Occipital lobe (tissue), 2 donors: ENCODE measurements around the gene TPCN2. TPM values are rescaled to one million over a fixed set of nuclear protein-coding genes. Genes with fewer than 3 reads are reported as not detected.
"Not testable (repeated sequence)": the region's sequence is repeated elsewhere in the genome, so short reads cannot be mapped to it uniquely, and the experiment has no call there.

Experiments used
- DNase-seq: peaks from one replicate; lab custom pipeline; 2025; lab: John Stamatoyannopoulos, UW
- total RNA-seq: library from RNA; depleted of rRNA; stranded (reverse); fragments of >200 nt; gene quantifications from one replicate; pipeline ENCODE4 v1.2.3, GENCODE V29; 2014

The TPCN2 gene
- total RNA-seq, 1 donor from 2014 or later, result 7.6 TPM

DNA sequence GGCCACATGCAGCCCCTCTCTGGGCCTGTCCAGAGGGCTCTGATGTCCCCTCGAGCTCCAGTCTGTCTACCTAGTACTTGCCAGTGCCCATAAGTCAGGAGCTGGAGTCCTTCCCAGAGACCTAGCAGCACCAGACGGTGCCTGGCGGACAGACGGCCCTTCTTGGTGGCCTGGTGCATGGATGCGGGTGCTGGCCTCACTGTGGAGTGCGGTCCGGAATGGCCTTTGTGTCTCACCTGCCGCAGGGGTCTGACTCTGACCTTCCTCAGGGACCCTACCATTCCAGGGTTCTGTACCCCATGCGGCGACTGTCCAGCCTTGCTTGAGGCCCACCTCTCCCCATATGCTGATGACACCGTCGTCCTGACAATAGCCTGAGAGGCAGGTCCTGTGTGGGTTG is 77.6 kb downstream of the TPCN2 start:
- DNase-seq, result no peak

DNA sequence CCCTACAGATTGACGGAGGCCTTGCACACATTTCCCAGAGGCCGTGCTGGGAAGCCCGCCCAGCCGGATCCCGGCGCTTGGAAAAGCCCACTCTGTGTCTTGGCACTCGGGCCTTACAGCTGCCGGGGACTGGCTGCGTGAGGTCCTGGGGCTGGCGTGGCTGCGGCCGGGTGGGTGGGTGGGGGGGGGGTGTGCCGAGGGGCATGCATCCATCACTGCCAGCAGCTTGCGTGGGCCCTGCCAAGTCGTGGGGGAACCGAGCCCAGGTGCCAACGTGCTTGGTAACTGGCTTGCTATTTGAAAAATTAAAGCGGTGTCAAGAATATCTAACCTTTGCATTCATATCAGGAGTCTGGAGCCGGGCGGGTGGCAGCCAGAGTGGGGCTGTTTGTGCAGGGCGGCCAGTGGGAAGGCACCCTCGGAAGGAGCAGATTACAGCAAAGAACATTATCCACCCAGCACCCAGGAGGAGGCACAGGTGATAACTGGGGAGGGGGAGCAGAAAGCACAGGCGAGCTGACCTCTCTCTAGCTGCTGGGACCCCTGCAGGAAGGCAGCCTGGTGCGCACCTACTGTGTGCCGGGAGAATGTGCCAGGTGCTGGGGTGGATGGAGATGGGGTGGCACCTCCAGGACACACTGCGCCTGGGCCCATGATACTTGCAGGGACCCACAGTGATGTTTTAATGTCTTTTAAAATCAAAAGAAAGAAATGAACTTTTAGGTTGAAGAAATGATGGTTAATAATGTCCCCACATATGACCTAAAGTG is 78.5 kb downstream of the TPCN2 start:
- no peak for DNase-seq

- DNase-seq, result no peak
Measured at GRCh38 chr11:69127884-69128283, 79.2 kb downstream of the TPCN2 start.

GRCh38 chr11:69129053-69129452 is 80.3 kb downstream of the TPCN2 start:
- DNase-seq, result no peak

GRCh38 chr11:69129647-69130046 is 80.9 kb downstream of the TPCN2 start:
- DNase-seq, result no peak

DNA sequence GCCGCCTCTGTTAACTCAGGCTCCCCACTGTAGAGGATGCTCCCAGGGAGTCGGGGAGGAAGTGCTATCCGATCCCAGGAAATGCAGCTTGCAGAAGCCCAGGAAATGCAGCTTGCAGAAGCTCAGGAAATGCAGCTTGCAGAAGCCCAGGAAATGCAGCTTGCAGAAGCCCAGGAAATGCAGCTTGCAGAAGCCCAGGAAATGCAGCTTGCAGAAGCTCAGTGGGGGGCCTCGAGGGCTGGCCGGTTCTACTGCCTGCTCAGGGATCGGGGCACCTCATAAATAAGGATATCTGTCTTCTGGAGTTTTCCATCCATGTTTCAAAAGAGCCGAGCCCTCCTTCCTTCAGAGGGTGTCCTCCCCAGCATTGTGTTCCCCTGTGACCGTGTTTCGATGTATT is 81.9 kb downstream of the TPCN2 start:
- no peak for DNase-seq

DNA sequence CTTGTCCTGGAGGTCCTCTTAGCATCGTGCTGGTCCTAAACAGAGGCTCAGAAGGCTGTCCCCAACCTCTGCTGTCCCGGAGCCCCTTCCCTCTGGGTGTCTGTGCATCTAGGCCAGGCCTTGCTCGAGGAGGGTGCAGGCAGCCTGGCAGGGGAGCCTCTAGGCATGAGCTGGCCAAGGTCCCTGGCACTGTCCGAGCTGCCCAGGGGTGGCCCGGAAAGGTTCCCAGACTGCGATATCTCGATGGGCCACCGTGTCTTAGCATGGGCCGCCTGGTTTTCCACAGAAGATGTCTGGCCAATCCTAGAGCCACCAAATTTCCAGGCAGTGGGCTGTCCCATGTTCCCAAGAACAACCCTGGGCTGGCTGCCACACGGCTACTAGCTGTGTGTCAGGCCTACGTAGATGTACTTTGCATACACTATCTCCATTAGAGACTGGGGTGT is 82.4 kb downstream of the TPCN2 start:
- DNase-seq, result no peak

GRCh38 chr11:69131644-69132300 is 83.0 kb downstream of the TPCN2 start:
- no peak for DNase-seq

DNA sequence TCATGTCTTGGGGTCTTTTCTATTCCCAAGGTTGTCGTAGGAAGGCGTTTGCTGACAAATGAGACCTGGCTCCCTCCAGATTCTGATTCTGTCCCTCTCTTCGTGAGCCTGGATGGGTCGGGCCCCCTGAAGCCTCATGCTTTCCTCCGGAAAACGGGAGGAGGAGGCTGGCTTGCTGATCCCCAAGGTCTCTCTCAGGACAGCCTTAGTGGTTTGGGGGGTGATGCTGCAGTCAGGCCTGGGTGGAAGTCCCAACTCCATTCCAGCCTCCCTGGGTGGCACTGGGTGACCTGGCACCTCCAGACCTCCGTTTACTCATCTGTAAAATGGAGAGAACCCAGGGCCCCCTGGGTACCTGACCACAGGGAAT is 83.6 kb downstream of the TPCN2 start:
- no peak for DNase-seq

DNA sequence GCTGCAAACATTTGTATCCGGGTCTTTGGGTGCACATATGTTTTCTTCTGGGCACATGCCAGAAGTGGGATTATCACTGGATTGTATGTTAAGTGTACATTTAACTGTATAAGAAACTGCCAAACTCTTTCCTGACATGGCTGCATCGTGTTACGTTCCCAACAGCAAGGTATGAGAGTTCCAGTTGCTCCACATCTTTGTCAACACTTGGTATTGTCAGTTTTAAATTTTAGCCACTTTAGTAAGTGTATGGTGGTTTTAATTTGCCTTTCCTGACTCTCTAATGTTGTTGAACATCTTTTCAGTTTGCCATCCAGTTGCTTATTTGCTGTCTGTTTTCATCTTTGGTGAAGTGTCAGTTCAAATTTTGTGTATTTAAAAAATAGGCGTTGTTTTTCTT is 84.5 kb downstream of the TPCN2 start:
- DNase-seq, result no peak

DNA sequence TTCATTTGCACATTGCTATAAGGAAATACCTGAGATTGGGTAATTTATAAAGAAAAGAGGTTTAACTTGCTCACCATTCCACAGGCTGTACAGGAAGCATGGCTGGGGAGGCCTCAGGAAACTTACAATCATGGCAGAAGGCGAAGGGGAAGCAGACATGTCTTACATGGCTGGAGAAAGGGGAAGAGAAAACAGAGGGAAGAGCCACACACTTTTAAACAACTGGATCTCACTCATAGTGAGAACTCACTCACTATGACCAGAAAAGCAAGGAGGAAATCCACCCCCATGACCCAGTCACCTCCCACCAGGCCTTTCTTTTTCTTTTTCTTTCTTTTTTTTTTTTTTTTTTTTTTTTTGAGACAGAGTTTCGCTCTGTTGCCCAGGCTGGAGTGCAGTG is 85.5 kb downstream of the TPCN2 start:
- not testable (repeated sequence) for DNase-seq

GRCh38 chr11:69134957-69135356 is 86.2 kb downstream of the TPCN2 start:
- DNase-seq, result no peak

GRCh38 chr11:69135420-69136363 is 87.0 kb downstream of the TPCN2 start:
- no peak for DNase-seq

DNA sequence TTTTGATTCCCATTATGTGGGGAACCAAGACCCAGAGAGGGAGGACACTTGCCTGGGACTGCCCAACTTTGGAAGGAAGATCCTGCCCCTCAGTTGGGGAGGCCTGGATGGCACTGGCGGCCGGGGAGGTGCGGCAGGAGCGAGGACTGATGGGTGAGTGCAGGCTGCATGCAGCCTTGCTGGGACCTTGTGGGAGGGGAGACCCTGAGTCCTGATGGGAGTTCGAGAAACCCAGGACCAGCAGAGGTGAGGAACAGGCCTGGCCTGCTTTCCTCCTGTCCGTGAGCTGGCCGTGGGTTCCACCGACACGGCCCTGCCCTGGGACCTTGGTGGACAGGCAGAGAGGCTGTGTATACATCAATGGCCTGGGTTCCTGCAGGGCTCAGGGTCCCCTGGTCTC is 87.7 kb downstream of the TPCN2 start:
- no peak for DNase-seq

GRCh38 chr11:69137151-69137844 is 88.6 kb downstream of the TPCN2 start:
- no peak for DNase-seq

DNA sequence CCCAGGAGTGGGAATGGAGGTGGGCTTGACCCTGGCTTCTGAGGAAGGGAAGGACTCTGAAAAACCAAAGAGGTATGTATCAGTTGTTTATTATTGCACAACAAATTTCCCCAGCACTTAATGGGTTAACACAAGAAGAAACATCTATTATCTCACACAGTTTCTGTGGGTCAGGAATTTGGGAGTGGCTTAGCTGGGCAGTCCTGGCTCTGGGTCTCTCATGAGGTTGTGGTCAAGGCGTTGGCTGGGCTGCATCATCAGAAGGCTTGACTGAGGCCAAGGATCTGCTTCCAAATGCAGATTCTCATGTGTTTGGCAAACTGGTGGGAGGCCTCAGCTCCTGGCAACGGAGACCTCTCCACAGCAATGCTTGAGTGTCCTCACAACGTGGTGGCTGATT is 89.5 kb downstream of the TPCN2 start:
- no peak for DNase-seq

- not testable (repeated sequence) for DNase-seq
Measured at GRCh38 chr11:69140161-69140560, 91.4 kb downstream of the TPCN2 start.

GRCh38 chr11:69140635-69141034 is 91.9 kb downstream of the TPCN2 start:
- DNase-seq, result no peak

DNA sequence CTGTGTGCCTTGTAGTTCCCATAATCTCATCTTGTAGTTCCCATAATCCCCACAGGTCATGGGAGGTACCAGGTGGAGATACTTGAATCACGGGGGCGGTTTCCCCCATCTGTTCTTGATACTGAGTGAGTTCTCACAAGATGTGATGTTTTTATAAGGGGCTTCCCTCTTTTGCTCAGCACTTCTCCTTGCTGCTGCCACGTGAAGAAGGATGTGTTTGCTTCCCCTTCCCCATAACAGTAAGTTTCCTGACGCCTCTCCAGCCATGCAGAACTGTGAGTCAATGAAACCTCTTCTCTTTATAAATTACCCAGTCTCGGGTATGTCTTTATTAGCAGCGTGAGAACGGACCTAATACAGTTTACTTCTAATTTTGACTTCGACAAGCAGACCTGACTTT is 93.0 kb downstream of the TPCN2 start:
- DNase-seq, result no peak

DNA sequence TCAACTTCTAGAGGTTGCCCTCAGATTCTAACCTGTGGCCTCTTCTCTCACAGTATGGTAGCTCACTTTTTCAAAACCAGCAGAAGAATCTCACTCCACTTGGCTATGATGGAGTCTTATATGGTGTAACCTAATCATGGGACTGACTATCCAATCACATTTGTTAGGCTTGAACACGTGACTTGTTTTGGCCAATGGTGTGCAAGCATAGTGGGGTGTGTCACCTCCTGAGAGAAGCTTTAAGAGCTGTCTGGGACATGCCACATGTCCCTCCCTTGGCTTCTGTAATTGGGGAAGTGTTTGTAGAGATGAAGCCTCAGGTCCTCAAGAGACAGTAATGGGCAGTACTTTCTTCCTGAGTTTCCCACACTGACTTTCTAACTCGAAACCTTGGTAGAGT is 94.2 kb downstream of the TPCN2 start:
- no peak for DNase-seq

DNA sequence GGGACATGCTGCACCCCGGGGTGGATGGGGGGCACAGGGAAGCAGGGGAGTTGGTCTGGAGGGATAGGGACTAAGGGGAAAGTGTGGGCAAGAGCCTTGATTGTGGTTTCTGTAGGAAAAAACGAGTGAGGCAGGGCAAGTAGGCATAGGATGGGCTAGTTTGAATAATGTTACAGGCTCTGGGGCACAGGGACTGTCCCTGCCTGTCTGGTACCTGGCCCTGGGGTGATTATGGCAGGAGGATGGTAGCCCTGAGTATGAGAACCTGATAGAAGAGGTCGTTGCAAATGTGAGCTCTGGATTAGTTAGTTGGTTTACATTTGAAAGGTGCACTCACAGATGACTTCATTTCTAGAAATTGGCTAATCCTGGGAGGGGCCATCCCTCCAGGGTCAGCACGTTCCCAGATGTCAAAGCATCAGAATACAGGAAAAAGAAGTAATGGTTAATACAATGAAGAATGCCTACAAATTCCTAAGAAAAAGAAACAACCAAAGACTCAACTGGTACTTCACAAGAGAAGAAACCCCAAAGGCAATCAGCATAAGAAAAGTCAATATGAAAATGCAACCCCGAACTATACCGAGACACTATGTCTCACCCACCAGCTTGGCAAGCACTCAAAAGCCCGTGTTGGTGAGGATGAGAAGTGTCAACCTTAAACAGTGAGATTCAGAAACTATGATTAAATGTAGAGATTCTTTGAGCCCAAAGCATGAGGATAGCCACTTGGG is 95.8 kb downstream of the TPCN2 start:
- DNase-seq, result no peak
